IMR-90 (cell line): ENCODE data around the gene ACTR3C. TPM values are rescaled to one million over a fixed set of nuclear protein-coding genes. Genes with fewer than 3 reads are reported as not detected.
"Not testable (repeated sequence)": the region's sequence is repeated elsewhere in the genome, so short reads cannot be mapped to it uniquely, and the experiment has no call there.

Experiments
- ATAC-seq: fragments of 200-7000 bp; cut with Tn5 transposase; 2 replicates; pipeline ENCODE4 v1.9.1; 2020; ENCODE audit warnings: low read depth, mild to moderate bottlenecking, moderate library complexity
- BruUV-seq: library from RNA; stranded (reverse); fragments of 400-500 nt; replicated peaks from 2 replicates; lab custom pipeline; 2021; lab: Mats Ljungman, UMichigan
- CTCF ChIA-PET: fragments of 300-600 bp; formaldehyde crosslinking; extraction: SDS; loops from one replicate; lab custom pipeline; 2021; ENCODE audit warnings: antibody characterized with exemption; lab: Yijun Ruan, JAX
- POLR2A ChIA-PET: fragments of 300-600 bp; sonication (Branson Sonifier 250); formaldehyde crosslinking; loops from one replicate; lab custom pipeline; 2022; ENCODE audit warnings: antibody characterized with exemption; ENCODE audit not compliant: unreplicated experiment; lab: Charles Lee
- DNase-seq: peaks from one replicate; pipeline ENCODE4 v3.0.0; 2013
- H2AFZ ChIP-seq: replicated peaks from 2 replicates; pipeline ENCODE3; 2013; ENCODE audit warnings: low read length, mild to moderate bottlenecking; ENCODE audit not compliant: poor library complexity
- H2AK5ac ChIP-seq: 2 replicates; pipeline ENCODE4 v1.6.1; 2013; ENCODE audit warnings: low read depth, low read length, inconsistent platforms
- H2AK9ac ChIP-seq: replicated peaks from 2 replicates; pipeline ENCODE3; 2013; ENCODE audit warnings: mild to moderate bottlenecking, low read depth, low read length, moderate library complexity; ENCODE audit not compliant: poor library complexity
- H2BK120ac ChIP-seq: 2 replicates; pipeline ENCODE4 v1.6.1; 2013; ENCODE audit warnings: low read depth, low read length, inconsistent platforms
- H2BK15ac ChIP-seq: 3 replicates; pipeline ENCODE4 v1.6.1; 2013; ENCODE audit warnings: low read depth, low read length, inconsistent platforms
- H2BK20ac ChIP-seq: 2 replicates; pipeline ENCODE4 v1.6.1; 2013; ENCODE audit warnings: low read depth, mild to moderate bottlenecking, inconsistent platforms, low read length, moderate library complexity
- H2BK5ac ChIP-seq: 2 replicates; pipeline ENCODE4 v1.6.1; 2013; ENCODE audit warnings: mild to moderate bottlenecking, low read depth, low read length, inconsistent platforms; ENCODE audit not compliant: poor library complexity, severe bottlenecking
- H3K14ac ChIP-seq: replicated peaks from 2 replicates; pipeline ENCODE4 v1.6.1; 2013; ENCODE audit warnings: low read depth, low read length, inconsistent platforms
- H3K18ac ChIP-seq: 2 replicates; pipeline ENCODE4 v1.6.1; 2013; ENCODE audit warnings: low read depth, low read length, control low read depth
- H3K23ac ChIP-seq: 2 replicates; pipeline ENCODE4 v1.6.1; 2013; ENCODE audit warnings: low read depth, low read length, inconsistent platforms
- H3K27ac ChIP-seq: 2 replicates; pipeline ENCODE4 v1.5.1; 2013; ENCODE audit warnings: mild to moderate bottlenecking, control low read depth, low read length; ENCODE audit not compliant: insufficient read depth
- H3K27me3 ChIP-seq: 2 replicates; pipeline ENCODE4 v1.6.1; 2013; ENCODE audit warnings: low read length; ENCODE audit not compliant: control insufficient read depth, insufficient read depth
- H3K36me3 ChIP-seq: 2 replicates; pipeline ENCODE4 v1.6.1; 2013; ENCODE audit warnings: low read length, mixed read lengths; ENCODE audit not compliant: control insufficient read depth, insufficient read depth
- H3K4ac ChIP-seq: 2 replicates; pipeline ENCODE4 v1.6.1; 2013; ENCODE audit warnings: low read depth, low read length, inconsistent platforms
- H3K4me1 ChIP-seq: 2 replicates; pipeline ENCODE4 v1.6.1; 2013; ENCODE audit warnings: low read length, mixed read lengths; ENCODE audit not compliant: control insufficient read depth, insufficient read depth
- H3K4me2 ChIP-seq: 2 replicates; pipeline ENCODE4 v1.6.1; 2013; ENCODE audit warnings: low read depth, mild to moderate bottlenecking, control low read depth, low read length, moderate library complexity
- H3K4me3 ChIP-seq: 2 replicates; pipeline ENCODE4 v1.5.1; 2013; ENCODE audit warnings: low read depth, mild to moderate bottlenecking, control low read depth, low read length, moderate library complexity; ENCODE audit not compliant: insufficient read depth
- H3K56ac ChIP-seq: 2 replicates; pipeline ENCODE4 v1.6.1; 2013; ENCODE audit warnings: low read length, inconsistent platforms; ENCODE audit not compliant: insufficient read depth; ENCODE audit errors: extremely low read depth
- H3K79me1 ChIP-seq, 2 experiments: 2 replicates each; pipeline ENCODE4 v1.6.1; 2013; ENCODE audit warnings: low read length in 2 of 2, inconsistent platforms in 1 of 2, low read depth in 1 of 2
- H3K9ac ChIP-seq: 2 replicates; pipeline ENCODE4 v1.6.1; 2013; ENCODE audit warnings: low read depth, low read length, control low read depth
- H3K9me1 ChIP-seq: 2 replicates; pipeline ENCODE4 v1.6.1; 2013; ENCODE audit warnings: low read length, inconsistent platforms; ENCODE audit not compliant: insufficient read depth
- H3K9me3 ChIP-seq: 2 replicates; pipeline ENCODE4 v1.6.1; 2013; ENCODE audit warnings: low read length; ENCODE audit not compliant: control insufficient read depth, insufficient read depth
- H4K20me1 ChIP-seq: 2 replicates; pipeline ENCODE4 v1.6.1; 2013; ENCODE audit warnings: low read length, inconsistent platforms; ENCODE audit not compliant: insufficient read depth
- H4K5ac ChIP-seq: 2 replicates; pipeline ENCODE4 v1.6.1; 2013; ENCODE audit warnings: mild to moderate bottlenecking, low read depth, low read length, control low read depth
- H4K8ac ChIP-seq, 2 experiments: 2 replicates each; pipeline ENCODE4 v1.6.1; 2013; ENCODE audit warnings: low read depth in 2 of 2, low read length in 2 of 2, control low read depth in 1 of 2, inconsistent platforms in 1 of 2
- H4K91ac ChIP-seq: 2 replicates; pipeline ENCODE4 v1.6.1; 2013; ENCODE audit warnings: low read depth, low read length, inconsistent platforms; ENCODE audit not compliant: insufficient read depth
- NFE2L2 ChIP-seq: fragments of 150-350 bp; IDR thresholded peaks from 2 replicates; pipeline ENCODE4 v1.6.1; 2016; ENCODE audit warnings: low read depth, mild to moderate bottlenecking, low read length
- WGBS, 2 experiments: methylation state at CpG; one replicate each; pipeline versions ENCODE4 v1.1.5 to v1.1.7; 2013; ENCODE audit warnings: missing lambda C conversion rate in 2 of 2; ENCODE audit not compliant: insufficient read length in 1 of 2; ENCODE audit errors: extremely low coverage in 2 of 2; 5-methylcytosine and 5-hydroxymethylcytosine counted together
- dilution Hi-C: fragments of 300-500 bp; cut with HindIII; formaldehyde crosslinking; loops from one replicate; pipeline ENCODE4 v1.14.3; 2018; ENCODE audit warnings: low sequenced_read_pairs; ENCODE audit not compliant: unreplicated experiment
- in situ Hi-C: fragments of 300-500 bp; cut with MboI; formaldehyde crosslinking; loops from 3 replicates; pipeline ENCODE4 v1.14.3; 2019; ENCODE audit warnings: low sequenced_read_pairs, inconsistent platforms, mixed read lengths
- intact Hi-C: fragments of 100-400 bp; cut with micrococcal nuclease; formaldehyde crosslinking; loops from 2 replicates; pipeline ENCODE4 v1.10.0; 2022
- polyA plus RNA-seq, 3 experiments: library from polyadenylated mRNA; depleted of rRNA; stranded (reverse); fragments of >200 nt; gene quantifications; 2 replicates each; pipeline ENCODE4 v1.2.3, GENCODE V29; 2012; ENCODE audit warnings: low replicate concordance in 1 of 3
- total RNA-seq: library from RNA; depleted of rRNA; stranded (reverse); fragments of >200 nt; gene quantifications from 2 replicates; pipeline ENCODE4 v1.2.3, GENCODE V29; 2012

The ACTR3C gene
- total and polyA plus RNA-seq, 2 of the 4 experiments (the other 2 are of a cell fraction): not detected

DNA sequence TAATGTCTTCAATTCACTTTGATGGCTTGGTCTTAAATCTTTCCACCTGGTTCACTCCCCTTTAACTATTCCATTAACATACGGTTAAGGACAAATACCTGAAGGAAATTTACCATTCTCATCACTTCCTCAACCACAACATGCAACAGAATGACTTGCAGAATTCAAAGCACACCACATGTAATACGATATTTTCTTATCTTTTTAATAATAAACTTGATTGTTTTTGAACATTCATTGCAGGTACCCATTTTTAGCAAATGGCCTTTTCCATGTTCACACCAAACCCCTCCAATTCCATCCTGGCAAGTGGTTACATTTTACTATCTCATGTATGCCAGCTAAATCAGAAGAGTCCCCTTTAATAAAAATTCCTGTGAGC lies 17.5 kb downstream of the ACTR3C start:
- H3K27ac ChIP-seq, CTCF ChIA-PET, H3K14ac ChIP-seq, H2BK15ac ChIP-seq, H4K5ac ChIP-seq, H3K23ac ChIP-seq, H2BK20ac ChIP-seq, H3K9ac ChIP-seq, H4K20me1 ChIP-seq, H3K56ac ChIP-seq, H3K79me1 ChIP-seq, H3K9me3 ChIP-seq, H3K4ac ChIP-seq, H2AK9ac ChIP-seq, H3K27me3 ChIP-seq, H3K4me1 ChIP-seq, intact Hi-C loops, H2AFZ ChIP-seq, dilution Hi-C loops, H4K8ac ChIP-seq, H4K91ac ChIP-seq, ATAC-seq, DNase-seq, H2AK5ac ChIP-seq, H3K4me2 ChIP-seq, POLR2A ChIA-PET, H3K36me3 ChIP-seq, H3K18ac ChIP-seq, H3K9me1 ChIP-seq, H3K4me3 ChIP-seq, H2BK120ac ChIP-seq, BruUV-seq, H2BK5ac ChIP-seq: not testable (repeated sequence)
- no CpG with 5 or more reads among the region's 2 CpGs for WGBS, 2 experiments
- in situ Hi-C loops: loop anchor here (25.0 kb wide), 1 partner anchor 431 kb away; the partner anchor contains the start of gene GIMAP5
- 0 out of 2 replicates have a peak, but pooled peaks have one; percentile 16 for TF ChIP-seq NFE2L2

GRCh38 chr7:150305259-150305902 lies 18.0 kb downstream of the ACTR3C start:
- H3K4me2 ChIP-seq, H3K4me1 ChIP-seq, H3K23ac ChIP-seq, H2BK15ac ChIP-seq, H3K27me3 ChIP-seq, DNase-seq, H3K9me1 ChIP-seq, H2BK20ac ChIP-seq, H3K14ac ChIP-seq, BruUV-seq, H2BK120ac ChIP-seq, H4K91ac ChIP-seq, H3K27ac ChIP-seq, H4K5ac ChIP-seq, H4K8ac ChIP-seq, ATAC-seq, H3K36me3 ChIP-seq, H4K20me1 ChIP-seq, H3K9ac ChIP-seq, H3K18ac ChIP-seq, H2BK5ac ChIP-seq, H2AFZ ChIP-seq, H3K56ac ChIP-seq, H3K9me3 ChIP-seq, H3K4ac ChIP-seq, dilution Hi-C loops, H3K4me3 ChIP-seq, H2AK5ac ChIP-seq, intact Hi-C loops, H2AK9ac ChIP-seq, POLR2A ChIA-PET, CTCF ChIA-PET, H3K79me1 ChIP-seq: not testable (repeated sequence)
- WGBS, 2 experiments: no CpG with 5 or more reads among the region's 11 CpGs
- in situ Hi-C loops: loop anchor here (25.0 kb wide), 1 partner anchor 432 kb away; the partner anchor contains the start of gene GIMAP5
